Activated CD8-positive, alpha-beta memory T cell treated with anti-CD3 and anti-CD28 coated beads, Interleukin-2, amount 50 U/mL, for 48 hours (primary cell): ENCODE measurements around the gene DMPK.
A peak's percentile ranks its signal among the peaks of the same experiment; 100 is the strongest.
"Not testable (repeated sequence)": the region's sequence is repeated elsewhere in the genome, so short reads cannot be mapped to it uniquely, and the experiment has no call there.

Source experiments
- DNase-seq: peaks from one replicate; pipeline ENCODE4 v3.0.0-alpha.2; 2020

Gene DMPK

DNA sequence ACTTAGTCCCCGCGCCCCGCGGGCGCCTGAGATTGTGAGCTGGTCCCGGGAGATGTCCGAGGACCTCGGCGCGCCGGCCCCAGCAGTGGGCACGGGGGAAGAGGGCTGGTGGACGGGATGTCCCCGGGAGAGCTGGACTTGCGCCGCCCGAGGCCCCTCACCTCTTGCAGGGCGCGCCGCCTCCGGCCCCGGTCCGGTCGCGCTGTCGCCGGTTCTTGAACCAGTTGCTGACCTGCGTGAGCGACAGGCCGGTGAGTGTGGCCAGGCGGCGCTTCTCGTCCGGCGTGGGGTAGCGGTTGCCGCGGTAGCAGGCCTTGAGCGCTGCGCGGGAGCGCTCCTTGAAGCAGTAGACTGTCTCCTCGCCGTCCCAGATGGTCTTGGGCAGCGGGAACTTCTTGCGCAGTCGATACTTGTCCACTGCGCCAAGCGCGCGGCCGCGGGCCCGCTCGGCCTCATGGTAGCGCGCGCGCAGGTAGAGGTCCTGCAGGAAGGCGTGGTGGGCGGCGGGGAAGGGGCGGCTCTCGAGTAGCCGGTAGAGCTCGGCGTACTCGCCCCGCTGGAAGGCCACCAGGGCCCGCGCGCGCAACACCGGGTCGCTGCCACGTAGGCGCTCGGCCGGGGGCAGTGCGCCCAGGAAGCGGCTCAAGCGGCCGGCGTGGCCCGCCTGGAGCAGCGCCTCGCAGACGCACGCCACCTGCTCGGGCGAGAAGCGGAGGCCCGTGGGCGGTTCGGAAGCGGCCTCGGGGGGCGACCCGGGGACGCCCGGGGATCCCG is 14.2 kb downstream of the DMPK start:
- DNase-seq: peak; percentile 77

GRCh38 chr19:45767410-45767880 is 14.8 kb downstream of the DMPK start:
- DNase-seq: no peak

DNA sequence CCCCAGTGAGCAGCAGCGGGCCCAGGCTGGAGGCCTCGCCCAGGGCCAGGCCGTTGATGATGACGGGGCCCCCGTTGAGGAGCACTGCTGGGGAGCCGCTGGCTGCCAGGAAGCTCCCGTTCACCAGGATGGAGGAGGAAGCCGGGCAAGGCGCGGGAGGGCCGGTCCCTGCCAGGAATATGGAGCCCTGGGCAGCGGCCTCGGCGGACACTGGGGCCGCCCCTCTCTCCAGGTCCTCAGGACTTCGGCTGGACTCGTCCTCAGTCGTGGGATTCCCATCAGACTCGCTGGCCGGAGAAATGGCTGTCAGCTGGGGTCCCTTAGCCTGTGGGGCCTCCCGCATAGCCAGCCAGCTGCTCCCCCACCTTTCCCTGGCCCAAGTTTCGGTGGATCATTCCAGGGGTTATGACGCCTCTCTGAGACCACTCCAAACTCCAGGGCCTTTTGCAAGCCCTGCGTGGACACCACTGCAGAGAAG is 15.4 kb downstream of the DMPK start:
- DNase-seq: no peak

DNA sequence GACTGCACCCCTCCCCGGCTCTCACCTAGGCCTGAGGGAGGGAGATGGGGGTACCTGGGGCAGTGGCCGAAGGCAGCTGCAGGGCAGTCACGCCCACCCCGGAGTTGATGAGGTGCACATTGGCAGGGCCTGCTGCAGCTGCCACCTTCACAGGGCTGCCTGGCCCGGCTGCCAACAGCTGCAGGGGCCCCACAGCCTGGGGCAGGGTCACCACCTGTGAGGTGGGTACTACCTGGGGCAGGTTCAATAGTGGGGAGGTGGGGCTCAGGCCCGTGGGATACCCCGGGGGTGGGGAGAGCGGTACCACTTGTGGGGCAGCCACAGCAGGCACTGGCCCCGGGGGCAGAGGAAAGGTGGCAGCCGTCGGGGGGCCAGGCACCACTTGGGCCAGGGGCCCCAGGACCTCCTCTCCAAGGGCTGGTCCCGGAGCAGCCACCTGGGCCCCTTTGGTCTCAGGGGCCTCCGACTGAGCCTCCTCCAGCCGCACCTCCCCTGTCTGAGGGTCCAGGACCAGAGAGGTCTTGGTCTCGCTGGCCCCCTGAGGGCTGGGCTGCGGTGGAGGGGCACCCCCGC is 15.9 kb downstream of the DMPK start:
- DNase-seq: no peak

GRCh38 chr19:45765702-45766295 is 16.5 kb downstream of the DMPK start:
- DNase-seq: no peak

- DNase-seq: no peak
Measured at GRCh38 chr19:45764945-45765701, 17.2 kb downstream of the DMPK start.

- no peak for DNase-seq
Measured at GRCh38 chr19:45764475-45764874, 17.8 kb downstream of the DMPK start.

DNA sequence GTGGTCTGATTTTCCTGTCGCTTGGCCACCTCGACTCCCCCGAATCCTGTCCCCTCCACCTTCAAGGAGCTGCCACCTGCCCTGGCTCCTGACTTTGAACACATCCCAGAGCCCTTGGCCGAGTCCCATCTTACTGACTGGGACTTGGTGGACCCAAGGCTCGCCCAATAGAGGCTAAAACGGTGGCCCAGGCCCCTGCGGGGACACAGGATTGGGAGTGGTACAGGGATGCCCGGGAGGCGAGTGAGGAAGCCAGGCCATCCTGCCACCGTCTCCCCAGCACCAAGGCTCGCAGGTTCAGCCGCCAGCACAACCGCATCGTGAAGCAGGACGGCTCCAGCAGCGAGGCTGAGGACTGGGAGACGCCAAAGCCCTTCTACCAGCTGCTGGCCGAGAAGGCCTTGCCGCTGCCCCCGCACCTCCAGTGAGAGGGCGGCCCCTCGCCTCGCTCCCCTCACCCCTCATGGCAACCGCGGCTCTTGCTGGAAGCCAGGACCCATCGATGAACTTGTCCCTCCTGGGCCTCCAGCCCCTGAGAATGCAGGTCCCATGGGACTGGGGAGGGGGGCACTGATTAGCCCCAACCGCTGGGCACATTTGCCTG is 18.5 kb downstream of the DMPK start:
- DNase-seq: no peak

DNA sequence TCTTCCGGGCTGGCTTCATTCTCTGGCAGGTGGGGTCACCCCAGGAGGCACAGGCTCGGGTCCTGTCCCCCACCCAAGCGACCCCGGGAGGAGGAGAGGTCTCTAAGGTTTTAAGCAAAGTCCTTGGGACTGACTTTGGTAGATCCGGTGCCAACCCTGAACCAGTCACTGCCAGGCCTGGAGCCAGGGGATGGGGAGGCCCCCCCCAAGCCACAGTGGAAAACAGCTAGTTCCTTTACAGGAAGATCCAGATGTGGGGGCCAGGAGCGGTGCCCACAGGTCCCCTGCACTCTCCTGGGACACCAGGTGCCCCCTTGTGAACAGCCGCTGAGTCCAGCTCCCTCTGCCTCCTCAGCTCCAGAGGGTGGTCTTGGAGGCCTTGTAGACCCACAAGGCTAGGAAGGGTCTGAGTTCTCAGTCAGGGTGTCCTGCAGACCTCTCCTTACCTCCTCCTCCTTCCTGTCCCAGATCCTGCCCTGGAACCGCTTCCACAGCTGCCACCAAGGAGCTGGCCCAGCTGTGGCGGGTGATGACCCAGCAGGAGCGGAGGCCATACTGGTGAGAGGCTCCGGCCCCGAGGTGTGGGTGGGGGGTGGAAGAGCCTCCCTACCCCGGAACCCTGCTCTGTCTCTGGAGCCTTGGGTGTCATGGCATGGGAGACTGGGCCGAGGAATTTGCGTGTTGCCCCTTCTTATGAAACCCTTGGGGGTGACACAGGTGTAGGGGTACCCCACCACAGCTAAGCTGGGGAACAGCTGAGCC is 19.2 kb downstream of the DMPK start:
- DNase-seq: no peak

- no peak for DNase-seq
Measured at GRCh38 chr19:45761714-45762113, 20.6 kb downstream of the DMPK start.

DNA sequence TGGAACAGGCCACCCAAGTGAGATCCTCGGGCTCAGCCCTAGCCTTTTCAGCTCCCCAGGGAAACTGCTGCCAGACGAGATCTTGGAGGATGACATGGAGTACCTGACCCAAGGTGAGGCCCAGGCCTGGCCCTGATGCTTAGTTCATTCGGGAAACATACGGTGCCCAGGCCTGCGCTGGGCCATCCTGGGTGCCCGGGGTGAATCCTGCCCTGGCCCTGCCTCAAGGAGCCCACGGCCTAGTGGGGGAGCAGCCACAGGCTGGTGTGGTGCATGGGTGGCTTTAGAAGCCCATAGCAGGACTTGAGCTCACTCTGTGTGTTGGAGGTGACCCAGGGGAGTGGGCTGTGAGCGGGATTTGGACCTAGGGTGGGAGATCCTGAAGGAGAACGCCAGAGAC is 23.4 kb downstream of the DMPK start:
- no peak for DNase-seq

DNA sequence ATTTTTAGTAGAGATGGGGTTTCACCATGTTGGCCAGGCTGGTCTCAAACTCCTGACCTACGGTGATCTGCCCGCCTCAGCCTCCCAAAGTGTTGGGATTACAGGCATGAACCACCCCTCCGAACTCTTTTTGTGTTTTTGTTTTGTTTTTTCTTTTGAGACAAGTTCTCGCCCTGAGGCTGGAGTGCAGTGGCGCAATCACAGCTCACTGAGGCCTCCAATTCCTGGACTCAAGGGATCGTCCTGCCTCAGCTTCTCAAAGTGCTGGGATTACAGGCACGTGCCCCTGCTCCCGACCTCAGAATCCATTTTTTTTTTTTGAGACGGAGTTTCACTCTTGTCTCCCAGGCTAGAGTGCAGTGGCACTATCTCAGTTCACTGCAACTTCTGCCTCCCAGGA is 24.6 kb downstream of the DMPK start:
- no peak for DNase-seq

DNA sequence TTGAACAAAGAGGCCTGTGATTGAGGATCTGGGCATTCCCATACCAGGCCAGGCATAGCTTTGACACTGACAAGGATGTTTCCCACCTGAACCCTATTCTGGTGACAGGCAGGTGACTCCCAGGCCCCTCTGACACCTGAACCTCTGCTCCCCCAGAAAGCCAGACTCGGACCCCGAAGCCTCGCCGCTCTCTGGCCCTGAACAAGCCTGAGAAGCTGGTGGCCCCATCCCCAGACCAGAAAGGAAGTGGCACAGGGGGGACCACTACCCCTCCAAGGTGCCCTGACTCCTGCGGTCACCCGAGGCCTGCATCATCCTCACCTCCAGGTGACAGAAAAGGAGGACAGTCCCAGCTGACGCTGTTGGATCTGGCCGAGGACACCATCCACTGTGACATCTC is 28.0 kb downstream of the DMPK start:
- no peak for DNase-seq

DNA sequence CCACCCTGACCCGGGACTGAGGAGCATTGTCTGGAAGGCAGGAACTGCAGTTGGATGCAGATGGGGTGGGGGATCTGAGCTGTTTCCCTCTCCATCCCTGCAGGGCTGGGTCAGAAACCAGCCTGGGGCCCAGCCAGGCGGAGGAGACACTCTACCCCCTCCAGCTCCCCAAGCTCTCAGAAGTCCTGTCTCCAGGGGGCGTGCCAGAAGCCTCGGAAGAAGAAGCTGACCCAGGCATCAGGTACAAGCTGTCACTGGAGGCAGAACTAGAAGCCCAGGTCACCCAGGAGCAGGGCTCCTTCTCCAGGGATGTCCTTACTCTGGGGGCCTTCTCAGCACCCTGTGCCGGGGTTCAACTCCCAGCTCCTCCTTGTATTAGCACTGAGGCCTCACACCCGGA is 28.7 kb downstream of the DMPK start:
- DNase-seq: no peak

DNA sequence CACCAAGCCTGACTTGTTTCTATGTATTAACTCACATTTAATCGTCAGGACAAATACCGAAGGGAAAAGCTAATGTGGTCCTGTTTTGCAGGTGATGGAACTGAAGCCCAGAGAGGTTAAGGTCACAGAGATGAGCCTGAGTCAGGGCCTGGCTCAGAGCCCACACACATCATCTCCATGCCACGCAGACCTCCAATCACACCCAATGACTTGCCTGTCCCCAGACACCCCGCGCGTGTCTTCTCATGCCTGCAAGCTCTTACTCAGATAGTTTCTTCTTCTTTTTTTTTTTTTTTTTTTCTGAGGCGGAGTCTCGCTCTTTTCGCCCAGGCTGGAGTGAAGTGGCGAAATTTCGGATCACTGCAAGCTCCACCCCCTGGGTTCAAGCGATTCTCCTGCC is 29.7 kb downstream of the DMPK start:
- no peak for DNase-seq

GRCh38 chr19:45751483-45751882 is 30.8 kb downstream of the DMPK start:
- DNase-seq: not testable (repeated sequence)

GRCh38 chr19:45747513-45747912 is 34.8 kb downstream of the DMPK start:
- DNase-seq: no peak

DNA sequence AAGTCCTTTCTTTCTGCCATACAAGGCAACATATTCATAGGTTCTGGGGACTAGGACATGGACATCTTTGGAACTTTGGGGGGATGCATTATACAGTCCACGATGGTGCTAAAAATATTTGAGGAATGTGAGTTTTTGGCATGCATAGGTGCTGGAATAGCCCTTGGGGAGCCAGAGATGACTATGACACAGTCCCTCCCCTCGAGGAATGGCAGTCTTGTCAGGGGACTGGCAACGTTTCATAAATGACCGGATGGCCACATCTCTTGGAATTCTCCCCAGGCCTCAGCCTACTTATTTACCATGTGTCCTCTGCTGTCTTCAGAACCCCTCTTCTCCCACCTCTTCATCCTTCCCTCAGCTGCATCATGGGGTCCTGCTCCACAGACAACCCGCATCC is 35.4 kb downstream of the DMPK start:
- no peak for DNase-seq

DNA sequence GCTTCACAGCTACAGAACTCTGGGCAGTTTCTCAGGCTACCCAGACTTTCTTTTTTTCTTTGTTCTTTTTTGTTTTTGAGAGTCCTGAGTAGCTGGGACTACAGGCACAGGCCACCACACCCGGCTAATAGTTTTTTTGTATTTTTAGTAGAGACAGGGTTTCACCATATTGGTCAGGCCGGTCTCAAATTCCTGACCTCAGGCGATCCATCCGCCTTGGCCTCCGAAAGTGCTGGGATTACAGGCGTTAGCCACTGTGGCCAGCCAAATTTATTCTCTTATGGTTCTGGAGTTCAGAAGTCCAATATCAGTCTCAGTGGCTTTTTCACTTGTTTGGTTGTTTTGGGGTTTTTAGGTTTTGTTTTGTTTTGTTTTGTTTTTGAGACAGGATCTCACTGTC is 36.7 kb downstream of the DMPK start:
- no peak for DNase-seq

DNA sequence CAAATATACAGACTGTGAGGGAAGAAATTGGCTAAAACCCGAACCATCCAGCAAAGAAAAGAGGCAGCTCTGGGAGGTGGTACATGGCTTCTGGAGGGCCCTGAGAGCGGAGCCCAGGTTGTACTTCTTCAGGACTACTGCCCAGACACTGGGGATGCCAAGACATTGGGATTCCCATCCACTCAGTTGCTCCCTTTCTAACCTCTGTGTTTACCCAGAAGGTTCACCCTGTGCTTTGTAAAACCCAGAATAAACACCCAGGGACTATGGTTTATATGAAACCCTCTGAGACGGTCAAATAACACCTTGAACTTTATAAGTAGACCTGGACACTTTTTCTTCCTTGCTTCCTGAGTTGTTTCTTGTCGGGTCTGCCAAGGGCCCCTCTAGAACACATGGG is 39.3 kb downstream of the DMPK start:
- no peak for DNase-seq

DNA sequence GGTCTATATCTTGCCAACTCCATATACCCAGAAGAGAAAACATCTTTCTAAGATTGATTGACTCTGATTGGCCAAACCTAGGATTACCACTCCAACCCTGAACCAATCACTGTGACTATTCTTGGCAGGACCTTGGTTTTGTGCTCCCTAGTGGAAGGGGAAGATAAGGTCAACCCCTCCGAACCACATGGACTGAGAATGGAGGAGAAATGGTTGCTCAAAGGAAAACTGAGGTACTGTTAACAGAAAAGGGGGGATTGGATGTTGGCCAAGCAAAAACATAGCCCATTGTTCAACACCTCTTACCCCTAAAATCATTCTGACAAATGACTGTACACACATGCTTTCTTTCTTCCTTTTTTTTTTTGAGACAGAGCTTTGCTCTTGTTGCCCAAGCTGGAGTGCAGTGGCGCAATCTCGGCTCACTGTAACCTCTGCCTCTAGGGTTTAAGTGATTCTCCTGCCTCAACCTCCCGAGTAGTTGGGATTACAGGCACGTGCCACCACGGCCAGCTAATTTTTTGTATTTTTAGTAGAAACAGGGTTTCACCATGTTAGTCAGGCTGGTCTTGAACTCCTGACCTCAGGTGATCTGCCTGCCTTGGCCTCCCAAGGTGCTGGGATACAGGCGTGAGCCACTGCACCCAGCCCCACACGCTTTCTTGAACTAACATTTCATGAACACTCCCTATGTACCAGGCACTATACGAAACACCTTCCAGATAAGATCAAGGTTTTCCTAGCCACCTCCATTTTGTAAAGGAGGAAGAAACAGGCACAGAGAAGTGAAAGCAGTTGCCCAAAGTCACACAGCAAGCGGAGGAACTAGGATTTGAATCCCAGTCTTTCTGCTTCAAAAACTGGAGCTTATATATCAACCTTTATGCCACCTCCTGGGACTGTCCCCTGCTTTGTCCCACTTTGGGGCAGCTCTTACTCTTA is 42.5 kb downstream of the DMPK start:
- no peak for DNase-seq
